MM.1S (cell line): ENCODE measurements around the gene DENND2A.
"Not testable (repeated sequence)": the region's sequence is repeated elsewhere in the genome, so short reads cannot be mapped to it uniquely, and the experiment has no call there.

Source experiments
- CTCF ChIP-seq: fragments of 300-600 bp; sonication (generic); IDR thresholded peaks from 2 replicates; pipeline ENCODE4 v1.5.1; 2016; ENCODE audit warnings: antibody characterized with exemption, low read length, mixed read lengths
- EZH2 ChIP-seq: fragments of 300-600 bp; sonication (generic); optimal IDR thresholded peaks from 2 replicates; pipeline ENCODE3; 2017; ENCODE audit warnings: low read depth, mild to moderate bottlenecking, antibody characterized with exemption, low read length, mixed read lengths
- EZH2phosphoT487 ChIP-seq: fragments of 300-600 bp; sonication (generic); IDR thresholded peaks from 2 replicates; pipeline ENCODE4 v1.6.1; 2018; ENCODE audit warnings: antibody characterized with exemption, low read length

GRCh38 chr7:140619915-140620510 is 20.6 kb downstream of the DENND2A start:
- TF ChIP-seq CTCF, EZH2phosphoT487, EZH2: not testable (repeated sequence)
